ENCODE data around the gene MPRIP.
A peak's percentile ranks its signal among the peaks of the same experiment; 100 is the strongest.
"Not testable (repeated sequence)": the region's sequence is repeated elsewhere in the genome, so short reads cannot be mapped to it uniquely, and the experiment has no call there.

Gene MPRIP

GRCh38 chr17:17011043-17011907 lies 31.0 kb upstream of the MPRIP start:
- DNase-seq (ENCODE audit: low spot score), result not testable (repeated sequence)

DNA sequence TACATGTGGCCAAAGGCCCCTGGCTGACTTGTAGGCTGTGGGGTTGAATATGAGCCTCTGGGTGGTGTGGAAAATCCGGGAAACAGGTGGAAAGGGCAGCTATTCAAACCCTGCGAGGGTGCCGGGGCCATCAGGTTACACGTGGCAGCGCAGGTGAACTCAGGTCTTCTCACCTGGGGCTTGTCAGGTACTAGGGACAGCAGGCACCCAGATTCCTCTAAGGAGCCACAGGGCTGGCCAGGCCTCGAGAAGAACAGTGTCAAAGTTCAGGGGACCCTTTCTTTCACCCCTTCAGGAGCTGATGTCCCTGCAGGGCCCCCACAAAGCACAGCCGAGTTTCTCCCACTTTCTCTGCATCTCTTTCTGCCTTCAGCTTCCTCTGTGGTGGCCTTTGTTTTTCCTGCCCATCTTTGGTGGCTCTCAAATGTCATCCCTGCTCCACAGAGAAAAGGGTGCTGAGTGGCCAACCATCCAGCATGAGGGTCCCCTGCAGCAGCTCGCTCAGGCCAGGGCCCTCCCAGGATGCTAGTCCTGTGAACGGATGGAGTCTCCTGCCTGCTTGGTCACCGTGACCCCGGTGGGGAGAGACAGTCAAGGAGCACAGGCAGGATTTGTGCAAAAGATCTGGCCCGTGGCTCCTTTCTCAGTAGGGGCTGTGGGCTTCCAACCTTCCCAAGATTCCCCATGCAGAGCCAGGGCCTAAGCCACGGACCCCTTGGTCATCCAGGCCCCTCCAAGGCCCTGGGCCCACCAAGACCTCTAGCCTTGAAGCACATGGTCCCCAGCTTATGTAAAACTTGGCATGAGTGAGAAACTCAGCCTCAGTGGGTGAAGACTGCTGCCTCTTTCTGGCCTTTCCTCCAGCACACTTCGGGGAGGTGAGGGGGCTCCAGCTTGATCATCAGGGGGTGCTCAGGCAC lies 28.2 kb upstream of the MPRIP start:
- not testable (repeated sequence) for DNase-seq (ENCODE audit: low spot score)

DNA sequence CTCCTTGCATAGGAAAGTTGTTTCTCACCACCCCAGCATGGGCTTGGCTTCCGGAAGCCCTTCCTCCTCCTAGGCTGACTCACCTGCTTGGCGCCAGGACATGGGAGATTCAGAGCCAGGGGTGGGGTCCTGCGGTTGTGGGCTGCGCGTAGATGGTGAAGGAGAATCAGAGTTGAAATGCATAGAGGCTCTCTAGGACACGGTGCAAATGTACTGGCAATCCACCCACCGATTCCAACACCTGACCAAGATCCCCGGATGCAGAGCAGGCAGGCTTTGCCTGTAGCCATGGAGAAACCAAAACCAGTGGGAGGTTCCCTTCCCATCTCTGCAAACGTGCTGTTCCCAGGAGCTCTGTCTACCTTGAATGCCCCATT lies 27.5 kb upstream of the MPRIP start:
- peak; percentile 48 for DNase-seq (ENCODE audit: low spot score)

DNA sequence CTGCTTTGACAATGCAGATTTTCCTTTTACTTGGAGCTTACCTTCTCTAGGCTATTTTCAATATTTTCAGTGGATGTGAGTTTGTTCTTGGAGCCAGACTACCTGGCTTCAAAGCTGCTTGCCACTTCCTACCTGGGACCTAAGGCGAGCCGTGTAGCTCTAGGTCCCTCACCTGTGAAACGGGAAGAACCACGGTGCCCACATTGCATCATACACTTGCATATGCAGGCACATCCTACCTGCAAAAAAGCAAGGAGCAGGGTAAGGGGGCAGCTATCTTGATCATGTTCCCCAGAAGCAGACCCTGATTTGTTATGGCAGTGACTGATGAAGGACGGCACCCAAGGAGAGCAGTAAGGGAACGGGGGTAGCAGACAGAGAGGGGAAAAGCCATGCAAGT lies 27.0 kb upstream of the MPRIP start:
- DNase-seq (ENCODE audit: low spot score), result no peak

DNA sequence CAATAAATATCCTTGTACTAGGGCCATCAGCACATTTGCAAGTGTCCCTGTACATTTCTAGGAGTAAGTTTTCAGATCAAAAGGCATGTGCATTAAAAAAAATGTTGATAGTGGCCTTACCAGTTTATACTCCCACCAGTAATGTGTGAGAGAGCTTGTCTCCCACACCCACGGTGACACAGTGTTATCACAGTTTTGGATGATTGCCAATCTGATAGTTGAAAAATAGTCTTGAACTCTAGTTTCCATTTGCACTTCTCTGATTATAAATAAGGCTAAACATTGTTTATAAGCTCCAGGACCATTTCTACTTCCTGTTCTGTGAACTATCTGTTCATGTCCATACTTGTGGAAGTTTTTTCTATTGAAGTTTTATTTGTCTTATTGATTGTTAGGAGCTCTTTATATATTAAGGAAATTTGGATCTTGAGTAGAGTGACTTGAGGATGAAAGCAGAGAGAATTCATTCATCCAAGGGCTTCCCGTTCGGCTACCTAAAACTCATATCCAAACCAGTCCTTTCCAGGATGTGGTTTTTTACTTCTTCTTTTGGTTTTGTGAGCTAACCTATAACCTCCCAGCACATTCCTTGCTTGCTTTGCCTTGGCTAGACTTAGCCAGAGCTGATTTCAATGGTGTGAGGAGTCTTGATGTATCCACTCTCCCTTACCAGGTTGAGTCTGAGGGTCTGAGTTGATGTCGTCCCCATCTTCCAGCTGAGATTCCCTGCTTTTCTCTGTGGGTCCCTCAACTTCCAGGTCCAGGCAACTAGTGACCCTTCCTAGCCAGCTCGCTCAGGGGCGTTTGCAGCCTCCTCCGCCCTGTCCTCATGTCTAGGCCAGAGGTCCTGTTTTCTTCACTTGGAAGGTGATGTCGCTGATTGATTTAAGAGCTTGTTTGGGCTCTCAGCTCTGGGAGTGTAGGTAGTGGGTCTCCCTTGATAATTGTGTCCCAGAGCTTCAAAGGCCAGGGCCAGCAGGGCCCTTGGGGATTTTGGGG lies 25.8 kb upstream of the MPRIP start:
- not testable (repeated sequence) for DNase-seq (ENCODE audit: low spot score)

- DNase-seq (ENCODE audit: low spot score), result no peak
Measured at GRCh38 chr17:17017343-17018014, 24.8 kb upstream of the MPRIP start.

DNA sequence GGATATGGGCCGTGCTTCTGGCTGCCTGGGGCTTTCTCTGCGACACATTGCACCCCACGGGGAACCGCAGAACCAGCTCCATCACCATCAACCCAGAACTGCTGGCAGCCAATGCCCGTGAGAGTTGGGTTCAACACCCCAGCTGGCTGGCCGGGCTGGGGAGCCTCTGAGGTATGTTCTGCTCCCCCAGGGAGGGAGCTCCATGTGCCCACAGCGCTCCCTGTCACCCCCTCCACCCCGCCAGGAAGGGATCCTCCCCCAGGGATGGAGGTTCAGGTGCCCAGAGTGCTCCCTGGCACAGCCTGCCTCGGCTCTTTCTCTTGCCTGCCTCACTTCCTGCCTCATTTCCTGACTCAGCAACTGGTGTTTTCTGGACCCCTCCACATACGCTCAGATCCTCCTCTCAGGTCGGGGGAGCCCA lies 24.2 kb upstream of the MPRIP start:
- no peak for DNase-seq (ENCODE audit: low spot score)

- no peak for DNase-seq (ENCODE audit: low spot score)
Measured at GRCh38 chr17:17018612-17019429, 23.4 kb upstream of the MPRIP start.

- DNase-seq (ENCODE audit: low spot score), result no peak
Measured at GRCh38 chr17:17019430-17019762, 22.9 kb upstream of the MPRIP start.

- no peak for DNase-seq (ENCODE audit: low spot score)
Measured at GRCh38 chr17:17019891-17020456, 22.3 kb upstream of the MPRIP start.

DNA sequence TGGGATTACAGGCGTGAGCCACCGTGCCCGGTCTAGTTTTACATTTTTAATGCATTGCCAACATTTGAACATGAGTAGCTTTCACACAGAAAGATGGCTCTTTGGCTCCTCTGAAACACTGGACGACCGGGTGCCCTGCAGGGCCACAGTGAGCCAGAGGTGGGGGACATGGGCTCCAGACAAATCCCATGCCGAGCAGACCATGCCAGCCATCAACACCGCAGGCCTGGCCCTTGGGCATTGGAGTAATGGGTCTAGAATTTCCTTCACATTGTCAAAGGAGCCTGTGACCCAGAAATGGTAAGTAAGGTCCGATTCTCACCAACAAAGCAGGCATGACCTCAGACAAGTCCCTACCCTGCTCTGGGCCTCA lies 21.4 kb upstream of the MPRIP start:
- no peak for DNase-seq (ENCODE audit: low spot score)

GRCh38 chr17:17021194-17021863 lies 20.9 kb upstream of the MPRIP start:
- DNase-seq (ENCODE audit: low spot score), result peak; percentile 63

DNA sequence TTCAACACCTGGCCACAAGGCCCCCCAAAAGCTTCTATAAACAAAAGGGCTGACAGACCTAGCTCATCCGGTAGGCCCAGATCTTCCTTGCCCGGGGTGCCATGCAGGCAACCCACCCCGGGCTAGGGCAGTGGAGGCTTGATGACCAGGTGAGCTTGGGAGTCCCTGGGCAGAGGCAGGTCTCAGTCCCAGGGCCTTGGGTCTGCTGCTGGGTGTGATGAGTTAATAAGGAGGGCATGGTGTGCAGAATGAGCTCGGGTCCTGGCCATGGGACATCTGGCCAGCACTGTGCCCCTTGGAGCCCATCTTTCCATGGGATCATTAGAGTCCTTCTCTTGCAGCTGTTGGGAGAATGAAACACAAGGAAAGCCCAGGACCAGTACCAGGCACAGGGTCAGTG lies 20.2 kb upstream of the MPRIP start:
- DNase-seq (ENCODE audit: low spot score), result no peak

GRCh38 chr17:17022456-17022855 lies 19.8 kb upstream of the MPRIP start:
- no peak for DNase-seq (ENCODE audit: low spot score)

DNA sequence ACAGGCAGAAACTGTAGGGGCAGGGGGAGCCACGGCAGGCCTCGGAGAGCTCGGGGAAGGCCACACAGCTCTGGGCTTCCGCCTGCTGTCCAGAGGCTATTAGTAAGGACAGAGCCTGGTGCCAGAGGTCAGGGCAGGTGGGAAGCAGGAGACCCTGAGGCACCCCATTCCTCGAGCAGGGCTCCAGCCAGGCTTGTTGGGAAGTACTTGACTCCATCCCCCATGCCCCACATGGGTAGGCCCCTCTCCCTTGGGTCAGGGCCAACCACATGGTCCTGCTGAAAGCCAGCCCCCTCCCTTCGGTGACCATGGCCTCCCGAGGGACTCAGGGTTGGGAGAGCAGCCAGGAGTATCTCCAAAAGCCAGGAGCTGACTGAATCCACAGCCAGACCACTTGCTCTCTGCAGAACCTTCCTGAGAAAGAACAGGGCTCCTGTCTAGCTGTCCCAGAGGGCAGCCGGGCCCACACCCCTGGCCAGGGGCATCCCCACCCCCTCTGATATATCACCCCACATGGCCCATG lies 17.4 kb upstream of the MPRIP start:
- no peak for DNase-seq (ENCODE audit: low spot score)

DNA sequence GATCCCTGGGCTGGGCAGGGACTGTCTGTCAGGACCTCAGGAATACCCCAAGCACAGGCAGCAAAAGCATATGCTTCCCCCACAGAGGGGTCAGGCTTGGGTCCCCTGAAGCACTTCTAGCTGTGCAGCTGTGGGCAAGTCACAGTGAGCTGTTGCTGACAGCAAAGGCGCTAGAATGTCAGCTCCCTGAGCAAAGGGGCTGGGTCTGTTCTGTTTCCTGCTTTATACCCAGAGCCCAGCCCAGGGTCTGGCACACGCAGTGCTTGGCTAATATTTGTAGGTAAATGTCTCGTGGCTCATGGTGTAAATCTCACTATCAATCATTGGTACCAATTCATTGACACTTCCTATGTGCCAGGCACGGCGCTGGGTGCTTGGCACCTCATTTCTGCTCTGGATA lies 16.6 kb upstream of the MPRIP start:
- no peak for DNase-seq (ENCODE audit: low spot score)

- no peak for DNase-seq (ENCODE audit: low spot score)
Measured at GRCh38 chr17:17026163-17026562, 16.1 kb upstream of the MPRIP start.

- no peak for DNase-seq (ENCODE audit: low spot score)
Measured at GRCh38 chr17:17027442-17028058, 14.7 kb upstream of the MPRIP start.
